ENCODE measurements around the gene TBCCD1. TPM values are rescaled to one million over a fixed set of nuclear protein-coding genes. Genes with fewer than 3 reads are reported as not detected.

TBCCD1 gene
- total and polyA plus RNA-seq, 2 experiments from 2014 or later: 13.1 to 14.9 TPM

- no peak overlapping the region for H2AFZ ChIP-seq
- no peak overlapping the region for H3K4me3 ChIP-seq
- DNase-seq (ENCODE audit: low spot score): no peak
- H3K27ac ChIP-seq: peak overlapping the region; percentile 68
- H3K27me3 ChIP-seq: no peaks in the 10 kb centered on the region
- no peaks in the 10 kb centered on the region for H3K9me3 ChIP-seq (ENCODE audit: low read depth)
- H3K9me2 ChIP-seq (replicated peaks; ENCODE audit: insufficient read depth): no peaks in the 10 kb centered on the region
- no peaks in the 10 kb centered on the region for H4K20me1 ChIP-seq (ENCODE audit: insufficient read depth, poor library complexity, severe bottlenecking)
- H3K4me2 ChIP-seq: no peak overlapping the region
- TF ChIP-seq CTCF (IDR thresholded peaks at IDR 0.05; ENCODE audit: poor library complexity): no peak
- TF ChIP-seq EZH2 (IDR thresholded peaks at IDR 0.05; ENCODE audit: borderline replicate concordance): no peak
- no peak for TF ChIP-seq EZH2phosphoT487 (IDR thresholded peaks at IDR 0.05; ENCODE audit: low read depth, severe bottlenecking, unreplicated experiment)
- no peaks in the 10 kb centered on the region for H3K4me1 ChIP-seq (ENCODE audit: insufficient read depth)
- no peaks in the 10 kb centered on the region for H3K79me2 ChIP-seq
- 78% methylated on average over 4 of the region's 4 CpGs for WGBS (ENCODE audit: low lambda C conversion rate, missing lambda C conversion rate)
- no peaks in the 10 kb centered on the region for H3K36me3 ChIP-seq (replicated peaks; ENCODE audit: insufficient read depth, low read depth)
These were observed 46.6 kb upstream of the TBCCD1 start for GRCh38 chr3:186613637-186614265.

GRCh38 chr3:186612721-186613636, 45.8 kb upstream of the TBCCD1 start, which contains the start of gene AHSG:
Gene AHSG, plus strand, starts transcription at chr3:186613060. Its CDS starts 82 bp downstream, at chr3:186613142.
- peak; percentile 47 for DNase-seq (ENCODE audit: low spot score)
- TF ChIP-seq EZH2phosphoT487 (IDR thresholded peaks at IDR 0.05; ENCODE audit: low read depth, severe bottlenecking, unreplicated experiment) (no peak), CTCF (IDR thresholded peaks at IDR 0.05; ENCODE audit: poor library complexity) (no peak), EZH2 (IDR thresholded peaks at IDR 0.05; ENCODE audit: borderline replicate concordance) (no peak)
- no peaks in the 10 kb centered on the region for H3K9me3 ChIP-seq (ENCODE audit: low read depth)
- no peaks in the 10 kb centered on the region for H3K4me1 ChIP-seq (ENCODE audit: insufficient read depth)
- no peaks in the 10 kb centered on the region for H3K9me2 ChIP-seq (replicated peaks; ENCODE audit: insufficient read depth)
- H3K27me3 ChIP-seq: no peaks in the 10 kb centered on the region
- no peak within 1 kb of the TSS for H2AFZ ChIP-seq
- H3K4me2 ChIP-seq: peak within 1 kb of the TSS; percentile 30
- H3K36me3 ChIP-seq (replicated peaks; ENCODE audit: insufficient read depth, low read depth): no peaks in the 10 kb centered on the region
- WGBS (ENCODE audit: low lambda C conversion rate, missing lambda C conversion rate): 74% methylated on average over 7 of the region's 7 CpGs
- H3K27ac ChIP-seq: peak within 1 kb of the TSS; percentile 73
- no peak within 1 kb of the TSS for H3K4me3 ChIP-seq
- H3K79me2 ChIP-seq: no peaks in the 10 kb centered on the region
- no peaks in the 10 kb centered on the region for H4K20me1 ChIP-seq (ENCODE audit: insufficient read depth, poor library complexity, severe bottlenecking)

GRCh38 chr3:186612065-186612464, 44.9 kb upstream of the TBCCD1 start:
- H3K4me1 ChIP-seq (ENCODE audit: insufficient read depth): peaks cover under 1% of the 10 kb centered on the region
- no peaks in the 10 kb centered on the region for H3K9me2 ChIP-seq (replicated peaks; ENCODE audit: insufficient read depth)
- TF ChIP-seq EZH2 (IDR thresholded peaks at IDR 0.05; ENCODE audit: borderline replicate concordance) (no peak), CTCF (IDR thresholded peaks at IDR 0.05; ENCODE audit: poor library complexity) (no peak)
- H3K4me2 ChIP-seq: no peak overlapping the region
- no peaks in the 10 kb centered on the region for H4K20me1 ChIP-seq (ENCODE audit: insufficient read depth, poor library complexity, severe bottlenecking)
- WGBS (ENCODE audit: low lambda C conversion rate, missing lambda C conversion rate): 83% methylated on average over 5 of the region's 5 CpGs
- H3K27ac ChIP-seq: peak overlapping the region; percentile 73
- H3K27me3 ChIP-seq: no peaks in the 10 kb centered on the region
- no peaks in the 10 kb centered on the region for H3K36me3 ChIP-seq (replicated peaks; ENCODE audit: insufficient read depth, low read depth)
- H3K4me3 ChIP-seq: no peak overlapping the region
- no peaks in the 10 kb centered on the region for H3K79me2 ChIP-seq
- DNase-seq (ENCODE audit: low spot score): no peak
- H2AFZ ChIP-seq: no peak overlapping the region
- H3K9me3 ChIP-seq (ENCODE audit: low read depth): no peaks in the 10 kb centered on the region
